GM21390 (cell line): ENCODE results near the gene CWC22.

ENCODE experiments used
- ATAC-seq: cut with Tn5 transposase; IDR thresholded peaks from one replicate; pipeline ENCODE4 v1.9.1; 2021; ENCODE audit not compliant: unreplicated experiment

Gene CWC22

GRCh38 chr2:179900655-179901054 is 106.4 kb downstream of the CWC22 start:
- ATAC-seq, result no peak

DNA sequence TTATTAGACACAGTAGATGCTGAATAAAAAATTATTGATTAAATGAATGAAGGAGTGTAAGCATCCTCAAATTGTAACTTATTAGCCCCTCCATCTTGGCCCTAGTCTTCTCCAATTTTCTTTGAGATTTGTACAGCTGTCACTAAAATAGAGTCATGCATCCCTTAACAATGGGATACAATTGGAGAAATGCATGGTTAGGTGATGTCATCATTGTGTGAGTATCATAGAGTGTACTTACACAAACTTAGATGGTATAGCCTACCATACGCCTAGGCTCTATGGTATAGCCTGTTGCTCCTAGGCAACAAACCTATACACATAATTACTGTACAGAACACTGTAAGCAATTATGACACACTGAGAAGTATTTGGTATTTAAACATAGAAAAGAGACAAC is 107.4 kb downstream of the CWC22 start:
- no peak for ATAC-seq

DNA sequence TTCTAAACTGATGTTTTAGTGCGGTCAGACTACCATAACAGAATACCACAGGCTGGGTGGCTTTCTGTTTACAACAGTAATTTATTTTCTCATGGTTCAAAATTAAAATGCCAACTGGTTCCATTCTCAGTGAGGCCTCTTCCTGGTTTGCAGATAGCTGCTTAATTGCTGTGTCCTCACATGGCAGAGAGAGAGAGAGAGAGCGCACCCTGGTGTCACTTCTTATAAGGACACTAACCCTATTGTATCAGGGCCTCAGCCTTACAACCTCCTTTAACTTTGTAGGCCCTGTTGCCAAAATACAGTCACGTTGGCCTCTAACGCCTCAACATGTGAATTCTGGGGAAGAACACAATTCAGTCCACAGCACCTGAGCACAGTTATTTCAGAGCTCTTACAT is 108.2 kb downstream of the CWC22 start:
- peak; percentile 91 for ATAC-seq
